Body of pancreas (tissue), 4 donors: ENCODE measurements around the gene PI16.

Source experiments
- CTCF ChIP-seq, 7 experiments: fragments of 450-650 bp in 4 of 7; fragments of 200-600 bp in 3 of 7; sonication (generic) in 3 of 7; IDR thresholded peaks; one replicate each; pipeline ENCODE4 v1.5.1; 2016 to 2019; ENCODE audit warnings: antibody characterized with exemption in 7 of 7
- POLR2A ChIP-seq, 3 donors: fragments of 450-650 bp; IDR thresholded peaks; one replicate each; pipeline ENCODE4 v1.6.1; 2016; ENCODE audit warnings: antibody characterized with exemption in 3 of 3, mild to moderate bottlenecking in 2 of 3

- TF ChIP-seq CTCF (IDR thresholded peaks at IDR 0.05) (no peak), POLR2A (IDR thresholded peaks at IDR 0.05) (peak in 2 of 3 donors; percentile 41 to 58)
Measured at GRCh38 chr6:36998723-36999038, 44.1 kb downstream of the PI16 start.
